Activated naive CD4-positive, alpha-beta T cell treated with anti-CD3 and anti-CD28 coated beads, Interleukin-2, amount 50 U/mL, for 72 hours (primary cell): ENCODE results near the gene GDI1. TPM values are rescaled to one million over a fixed set of nuclear protein-coding genes. Genes with fewer than 3 reads are reported as not detected.

Source experiments
- ATAC-seq, 2 donors: fragments of 150-1000 bp; cut with Tn5 transposase; 2 replicates each; pipeline ENCODE4 v1.10.0; 2021; ENCODE audit warnings: mild to moderate bottlenecking in 2 of 2, moderate library complexity in 2 of 2
- DNase-seq, 2 donors: peaks; one replicate each; pipeline ENCODE4 v3.0.0; 2021 to 2022; ENCODE audit warnings: low spot score in 2 of 2
- H3K27ac Mint-ChIP-seq, 2 donors: one replicate each; pipeline ENCODE4 v1.8.0; 2022; ENCODE audit warnings: mild to moderate bottlenecking in 2 of 2, mixed read lengths in 2 of 2
- H3K36me3 Mint-ChIP-seq, 2 donors: one replicate each; pipeline ENCODE4 v1.8.0; 2022; ENCODE audit warnings: mixed read lengths in 2 of 2
- H3K9me3 Mint-ChIP-seq, 2 donors: one replicate each; pipeline ENCODE4 v1.8.0; 2022; ENCODE audit warnings: mixed read lengths in 2 of 2
- total RNA-seq, 2 donors: library from RNA; stranded (reverse); gene quantifications; one replicate each; pipeline ENCODE4 v1.2.3, GENCODE V29; 2022

Gene GDI1
- total RNA-seq, 2 donors from 2014 or later: 96.4 to 213 TPM

DNA sequence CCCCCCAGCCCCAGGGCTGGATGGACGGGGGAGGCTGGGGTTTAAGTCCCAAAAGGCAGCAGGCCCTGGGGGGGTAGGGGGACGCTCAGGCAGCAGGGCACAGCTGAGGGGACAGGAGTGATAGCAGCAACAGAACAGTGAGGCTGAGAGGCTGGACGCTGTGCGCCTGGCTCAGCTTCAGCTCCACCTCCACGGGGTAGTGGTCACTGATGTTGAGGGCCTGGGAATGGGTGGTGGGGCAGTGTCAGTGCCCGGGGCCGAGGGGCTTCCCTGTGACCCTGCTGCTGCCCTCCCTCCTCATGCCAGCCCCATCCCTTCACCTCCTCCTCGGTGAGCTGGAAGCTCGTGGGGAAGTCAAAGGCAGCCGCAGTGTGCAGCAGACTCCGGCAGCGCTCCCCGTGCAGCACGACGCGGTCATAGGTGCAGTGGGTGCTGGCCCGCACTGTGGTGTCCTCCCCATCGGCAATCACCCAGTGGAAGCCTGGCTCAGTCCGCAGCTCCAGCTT, 34.3 kb upstream of the GDI1 start:
- peak overlapping the region in 1 of 2 donors; percentile 96 for H3K27ac Mint-ChIP-seq

GRCh38 chrX:154403192-154403591, 33.8 kb upstream of the GDI1 start:
- no peak for DNase-seq
- ATAC-seq: peak in 1 of 2 donors; percentile 9
- Mint-ChIP-seq H3K27ac (peak overlapping the region in 1 of 2 donors; percentile 40), H3K36me3 (peaks cover 21 to 26% of the 10 kb centered on the region in 2 donors), H3K9me3 (no peaks in the 10 kb centered on the region)

More for the DNA sequence above, 34.3 kb upstream of the GDI1 start:
- no peaks in the 10 kb centered on the region for H3K9me3 Mint-ChIP-seq
- ATAC-seq (peak in 1 of 2 donors; percentile 7), DNase-seq (no peak)
- H3K36me3 Mint-ChIP-seq: peaks cover 25 to 31% of the 10 kb centered on the region in 2 donors

DNA sequence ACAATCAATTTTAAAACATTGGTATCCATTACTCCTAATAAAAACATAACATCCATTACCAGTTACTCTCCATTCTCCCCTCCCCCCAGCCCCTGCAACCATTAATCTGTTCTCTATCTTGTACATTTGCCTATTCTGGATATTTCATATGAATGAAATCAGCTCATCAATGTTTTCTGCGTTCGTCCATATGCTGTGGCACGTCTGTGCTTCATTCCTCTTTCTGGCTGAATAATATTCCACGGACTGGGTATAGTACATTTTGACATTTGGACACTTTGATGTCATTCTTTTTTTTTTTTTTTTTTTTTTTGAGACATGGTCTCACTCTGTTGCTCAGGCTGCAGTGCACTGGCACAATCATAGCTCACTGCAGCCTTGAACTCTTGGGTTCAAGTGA, 33.1 kb upstream of the GDI1 start:
- H3K9me3 Mint-ChIP-seq: no peaks in the 10 kb centered on the region
- H3K36me3 Mint-ChIP-seq: peaks cover 14 to 19% of the 10 kb centered on the region in 2 donors
- no peak for DNase-seq
- no peak for ATAC-seq
- no peak overlapping the region for H3K27ac Mint-ChIP-seq

DNA sequence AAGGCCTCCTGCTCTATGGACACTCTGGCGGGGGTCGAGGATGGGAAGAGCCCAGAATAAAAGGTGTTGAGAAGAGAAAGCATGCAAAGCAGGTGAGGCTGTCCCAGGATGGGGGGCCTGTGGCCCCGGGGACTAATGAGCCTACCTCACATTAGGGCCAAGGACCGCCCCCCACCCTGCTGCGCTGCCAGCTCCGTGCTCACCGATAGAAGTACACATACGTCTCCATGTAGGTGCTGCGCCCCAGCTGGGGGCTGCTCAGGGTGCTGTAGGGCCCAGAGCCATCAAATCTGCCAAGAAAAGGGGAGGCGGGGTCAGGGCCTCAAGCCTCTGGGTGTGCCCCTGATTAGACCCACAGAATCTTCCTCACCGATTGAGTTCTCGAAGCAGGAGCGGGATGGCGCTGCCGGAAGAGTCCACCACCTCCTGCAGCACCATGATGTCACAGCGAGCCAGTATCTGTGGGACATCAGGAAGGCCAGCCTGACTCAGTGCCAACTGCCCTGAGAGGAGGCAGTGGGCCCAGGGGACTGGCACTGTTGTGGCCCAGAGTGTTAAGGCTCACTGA, 32.2 kb upstream of the GDI1 start:
- H3K36me3 Mint-ChIP-seq: peaks cover 5 to 11% of the 10 kb centered on the region in 2 donors
- DNase-seq: no peak
- H3K9me3 Mint-ChIP-seq: no peaks in the 10 kb centered on the region
- H3K27ac Mint-ChIP-seq: peak overlapping the region; percentile 35 to 87
- peak in 1 of 2 donors; percentile 15 for ATAC-seq

- no peaks in the 10 kb centered on the region for H3K9me3 Mint-ChIP-seq
- H3K27ac Mint-ChIP-seq: peak overlapping the region; percentile 65 to 81
- ATAC-seq (no peak), DNase-seq (no peak)
- H3K36me3 Mint-ChIP-seq: no peaks in the 10 kb centered on the region
These were observed 28.2 kb upstream of the GDI1 start for GRCh38 chrX:154408659-154409221.

- no peaks in the 10 kb centered on the region for H3K36me3 Mint-ChIP-seq
- peak; percentile 7 to 42 for ATAC-seq
- peak within 1 kb of the TSS; percentile 65 to 81 for H3K27ac Mint-ChIP-seq
- no peak for DNase-seq
- no peaks in the 10 kb centered on the region for H3K9me3 Mint-ChIP-seq
These were observed 27.6 kb upstream of the GDI1 start, which contains the start of gene DNASE1L1 for GRCh38 chrX:154409222-154409871. TSS of gene DNASE1L1 (minus strand) at chrX:154409254. CDS start at chrX:154405568, 3,686 bp downstream.

DNA sequence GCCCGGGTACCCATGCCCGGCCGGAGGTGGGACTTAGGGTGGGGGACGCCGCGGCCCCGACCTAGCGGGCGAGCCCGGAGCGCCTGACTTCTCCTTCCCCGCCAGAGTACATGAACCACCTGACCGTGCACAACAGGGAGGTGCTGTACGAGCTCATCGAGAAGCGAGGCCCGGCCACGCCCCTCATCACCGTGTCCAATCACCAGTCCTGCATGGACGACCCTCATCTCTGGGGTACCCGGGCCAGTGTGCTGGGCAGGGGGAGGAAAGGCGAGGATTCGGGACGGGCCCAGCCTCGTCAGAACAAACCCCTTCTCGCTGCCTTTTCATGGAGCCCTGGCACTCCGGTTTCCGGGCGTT, 25.0 kb upstream of the GDI1 start:
- Mint-ChIP-seq H3K36me3 (no peaks in the 10 kb centered on the region), H3K27ac (peak overlapping the region in 1 of 2 donors; percentile 75)
- ATAC-seq: peak; percentile 83 to 84

DNA sequence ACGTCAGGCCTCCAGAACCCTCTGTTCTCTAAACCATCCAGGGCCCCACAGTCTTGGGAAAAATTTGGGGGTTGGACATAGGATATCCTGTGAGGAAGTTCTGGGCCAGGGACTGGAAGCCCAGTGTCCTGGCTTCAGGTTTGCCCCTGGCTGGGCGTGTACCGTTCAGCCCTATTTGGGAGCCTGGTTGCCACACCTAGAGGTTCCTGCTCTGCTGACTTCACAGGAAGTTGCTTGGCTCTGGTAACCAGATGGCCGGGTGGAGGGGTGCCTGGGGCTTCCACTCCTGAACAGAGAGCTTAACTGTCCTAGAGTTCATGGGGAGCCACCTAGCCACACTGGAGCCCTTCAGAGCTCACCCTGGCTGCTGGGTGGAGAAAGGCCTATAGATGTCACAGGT, 24.5 kb upstream of the GDI1 start:
- H3K27ac Mint-ChIP-seq: peak overlapping the region; percentile 75 to 92
- H3K9me3 Mint-ChIP-seq: no peaks in the 10 kb centered on the region
- DNase-seq (no peak), ATAC-seq (peak; percentile 37 to 64)
- H3K36me3 Mint-ChIP-seq: no peaks in the 10 kb centered on the region

More for the DNA sequence above, 25.0 kb upstream of the GDI1 start:
- peak; percentile 51 to 65 for DNase-seq
- H3K9me3 Mint-ChIP-seq: no peaks in the 10 kb centered on the region

DNA sequence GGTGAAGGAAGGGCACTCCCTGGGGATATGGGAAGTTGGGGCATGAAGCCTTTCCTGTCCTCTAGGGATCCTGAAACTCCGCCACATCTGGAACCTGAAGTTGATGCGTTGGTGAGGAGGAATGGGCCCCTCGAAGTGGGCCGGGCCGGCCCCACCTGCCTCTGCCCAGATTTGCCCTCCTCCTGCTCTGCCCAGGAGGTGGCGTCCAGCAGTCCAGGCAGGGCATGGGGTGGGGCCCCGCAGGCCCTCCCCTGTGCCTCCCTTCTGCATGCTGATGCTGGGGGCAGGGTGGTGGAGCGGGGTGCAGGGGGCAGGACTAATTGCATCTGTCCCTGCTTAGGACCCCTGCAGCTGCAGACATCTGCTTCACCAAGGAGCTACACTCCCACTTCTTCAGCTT, 23.8 kb upstream of the GDI1 start:
- no peaks in the 10 kb centered on the region for H3K36me3 Mint-ChIP-seq
- ATAC-seq: no peak
- peak overlapping the region in 1 of 2 donors; percentile 75 for H3K27ac Mint-ChIP-seq
- no peak for DNase-seq
- H3K9me3 Mint-ChIP-seq: no peaks in the 10 kb centered on the region

DNA sequence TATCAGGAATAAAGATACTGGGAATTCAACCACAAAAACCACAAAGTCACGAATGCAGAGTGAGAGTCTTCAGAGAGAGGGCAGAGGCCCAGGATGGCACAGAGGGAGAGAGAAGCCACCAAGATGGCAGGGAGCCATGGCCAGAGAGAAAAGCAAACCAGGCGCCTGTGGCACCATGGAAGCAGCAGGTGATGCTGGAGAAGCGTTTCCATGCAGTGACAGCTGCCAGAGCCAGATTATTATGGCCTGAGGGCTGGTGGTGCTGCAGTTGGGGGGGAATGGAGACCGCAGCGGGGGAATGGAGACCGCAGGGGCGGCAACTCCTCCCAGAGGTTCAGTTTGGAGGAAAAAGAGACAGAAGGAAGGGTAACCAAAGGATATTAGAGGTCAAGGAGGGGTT, 19.8 kb upstream of the GDI1 start:
- no peak for DNase-seq
- no peak for ATAC-seq
- no peaks in the 10 kb centered on the region for H3K36me3 Mint-ChIP-seq
- no peaks in the 10 kb centered on the region for H3K9me3 Mint-ChIP-seq
- H3K27ac Mint-ChIP-seq: no peak overlapping the region

DNA sequence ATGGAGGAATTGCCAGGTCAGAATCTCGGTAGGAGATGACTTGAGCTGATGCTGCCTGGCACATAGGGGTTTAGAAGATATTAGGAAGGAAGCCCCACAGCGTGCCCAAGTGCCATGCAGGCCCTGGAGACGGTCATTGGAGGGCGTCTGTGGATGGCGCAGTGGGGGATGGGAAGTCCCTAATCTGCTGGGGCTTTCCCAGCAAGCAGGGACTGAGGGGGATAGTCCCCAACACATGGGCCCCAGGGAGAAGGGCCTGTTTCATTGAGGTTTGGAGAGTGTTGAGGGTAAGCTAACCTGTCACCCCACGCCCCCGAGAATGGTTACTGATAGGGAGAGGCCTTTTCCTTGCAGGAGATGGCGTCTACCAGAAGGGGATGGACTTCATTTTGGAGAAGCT, 17.8 kb upstream of the GDI1 start:
- H3K36me3 Mint-ChIP-seq: no peaks in the 10 kb centered on the region
- no peak for ATAC-seq
- no peaks in the 10 kb centered on the region for H3K9me3 Mint-ChIP-seq
- H3K27ac Mint-ChIP-seq: no peak overlapping the region
- DNase-seq: no peak

GRCh38 chrX:154419688-154420401, 17.1 kb upstream of the GDI1 start:
- Mint-ChIP-seq H3K36me3 (no peaks in the 10 kb centered on the region), H3K9me3 (no peaks in the 10 kb centered on the region), H3K27ac (no peak overlapping the region)
- ATAC-seq (no peak), DNase-seq (no peak)

DNA sequence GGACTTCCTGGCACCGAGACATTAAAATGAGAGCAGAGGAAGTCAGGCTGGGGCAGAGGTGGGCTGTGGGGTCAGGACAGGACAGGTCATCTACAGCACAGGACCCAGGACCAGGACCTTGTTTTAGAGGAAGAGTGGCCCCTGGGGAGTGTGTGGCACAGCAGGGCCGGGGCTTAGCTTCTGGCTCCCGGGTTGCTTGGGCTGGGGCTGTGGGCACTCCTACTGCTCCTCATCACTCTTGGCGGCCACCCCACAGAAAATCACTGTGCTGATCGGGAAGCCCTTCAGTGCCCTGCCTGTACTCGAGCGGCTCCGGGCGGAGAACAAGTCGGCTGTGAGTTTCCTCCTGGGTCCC, 16.6 kb upstream of the GDI1 start:
- no peaks in the 10 kb centered on the region for H3K9me3 Mint-ChIP-seq

GRCh38 chrX:154426916-154427770, 9.8 kb upstream of the GDI1 start:
- Mint-ChIP-seq H3K36me3 (no peaks in the 10 kb centered on the region), H3K27ac (no peak overlapping the region), H3K9me3 (no peaks in the 10 kb centered on the region)
- DNase-seq (no peak), ATAC-seq (no peak)

More for the DNA sequence above, 16.6 kb upstream of the GDI1 start:
- no peak for ATAC-seq
- Mint-ChIP-seq H3K36me3 (no peaks in the 10 kb centered on the region), H3K27ac (no peak overlapping the region)
- no peak for DNase-seq

DNA sequence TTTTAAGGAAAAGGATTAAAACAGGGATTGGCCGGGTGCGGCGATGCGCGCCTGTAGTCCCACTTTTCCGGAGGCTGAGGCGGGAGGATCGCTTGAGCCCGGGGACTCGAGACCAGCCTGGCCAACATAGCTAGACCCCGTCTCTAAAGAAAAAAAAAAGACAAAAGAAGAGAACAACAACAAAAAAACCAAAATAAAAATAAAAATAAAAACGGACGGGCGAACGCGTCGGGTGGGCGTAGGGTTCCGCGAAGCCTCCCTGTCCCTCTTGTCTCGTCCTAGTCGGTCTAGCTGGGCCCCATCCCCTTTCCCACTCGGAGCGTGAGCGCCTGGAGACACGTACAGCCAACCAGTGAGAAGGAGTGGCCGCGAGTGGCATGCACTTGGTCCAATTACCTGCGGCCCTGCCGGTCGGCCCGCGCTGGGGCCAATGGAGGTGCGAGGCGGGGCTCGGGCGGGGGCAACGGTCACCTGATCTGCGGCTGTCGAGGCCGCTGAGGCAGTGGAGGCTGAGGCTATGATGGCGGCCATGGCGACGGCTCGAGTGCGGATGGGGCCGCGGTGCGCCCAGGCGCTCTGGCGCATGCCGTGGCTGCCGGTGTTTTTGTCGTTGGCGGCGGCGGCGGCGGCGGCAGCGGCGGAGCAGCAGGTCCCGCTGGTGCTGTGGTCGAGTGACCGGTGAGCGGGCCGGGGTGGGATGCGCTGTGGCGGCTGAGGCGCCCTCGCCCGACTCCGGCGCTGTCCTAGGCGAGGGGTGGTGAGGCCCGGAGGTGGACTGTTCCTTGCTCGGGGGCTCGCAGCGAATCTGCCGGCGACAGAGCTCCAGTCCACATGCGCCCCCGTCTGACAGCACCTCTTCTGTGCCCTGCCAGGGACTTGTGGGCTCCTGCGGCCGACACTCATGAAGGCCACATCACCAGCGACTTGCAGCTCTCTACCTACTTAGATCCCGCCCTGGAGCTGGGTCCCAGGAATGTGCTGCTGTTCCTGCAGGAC, 8.5 kb upstream of the GDI1 start, which contains the start of gene ATP6AP1:
TSS of gene ATP6AP1 (plus strand) at position 502 of the 996 bp plus-strand sequence. CDS start at position 518, 16 bp downstream.
- Mint-ChIP-seq H3K9me3 (no peaks in the 10 kb centered on the region), H3K36me3 (no peaks in the 10 kb centered on the region), H3K27ac (peak within 1 kb of the TSS; percentile 24 to 77)
- DNase-seq: peak; percentile 85 to 93
- ATAC-seq: peak; percentile 99
